Caco-2 (cell line): ENCODE data around the gene TLR2. TPM values are rescaled to one million over a fixed set of nuclear protein-coding genes. Genes with fewer than 3 reads are reported as not detected.

Experiments
- BruUV-seq: library from RNA; stranded (reverse); fragments of 400-500 nt; replicated peaks from 2 replicates; lab custom pipeline; 2021; lab: Mats Ljungman, UMichigan
- CTCF ChIA-PET: fragments of 300-600 bp; sonication (Branson Sonifier 250); formaldehyde crosslinking; loops from one replicate; lab custom pipeline; 2022; ENCODE audit warnings: antibody characterized with exemption; lab: Charles Lee
- POLR2A ChIA-PET: fragments of 300-600 bp; sonication (Branson Sonifier 250); formaldehyde crosslinking; loops from one replicate; lab custom pipeline; 2022; ENCODE audit warnings: antibody characterized with exemption; lab: Charles Lee
- DNase-seq, 2 experiments: peaks; one replicate each; pipeline versions ENCODE4 v3.0.0 to v3.0.0-alpha.2; 2020 to 2022
- H3K27me3 ChIP-seq: replicated peaks from 2 replicates; pipeline ENCODE4 v1.6.0; 2011; ENCODE audit warnings: low read length; ENCODE audit not compliant: control insufficient read depth, insufficient read depth
- H3K36me3 ChIP-seq: 2 replicates; pipeline ENCODE4 v1.5.1; 2011; ENCODE audit warnings: low read length; ENCODE audit not compliant: control insufficient read depth, insufficient read depth
- H3K4me1 ChIP-seq: fragments of 250-450 bp; sonication (Bioruptor Pico); 2 replicates; pipeline ENCODE4 v1.5.1; 2020; ENCODE audit warnings: mild to moderate bottlenecking
- H3K4me3 ChIP-seq: 2 replicates; pipeline ENCODE4 v1.5.1; 2011; ENCODE audit warnings: low read depth, mild to moderate bottlenecking, control low read depth, low read length
- H3K9me3 ChIP-seq: fragments of 250-450 bp; sonication (Bioruptor Pico); 2 replicates; pipeline ENCODE4 v1.5.1; 2020; ENCODE audit warnings: mild to moderate bottlenecking, moderate library complexity
- H3K27ac Mint-ChIP-seq: one replicate; pipeline ENCODE4 v1.8.0; 2022; ENCODE audit warnings: mixed read lengths; ENCODE audit not compliant: unreplicated experiment
- H3K27me3 Mint-ChIP-seq: one replicate; pipeline ENCODE4 v1.8.0; 2022; ENCODE audit warnings: mixed read lengths; ENCODE audit not compliant: insufficient read depth, unreplicated experiment
- H3K36me3 Mint-ChIP-seq: one replicate; pipeline ENCODE4 v1.8.0; 2022; ENCODE audit warnings: mild to moderate bottlenecking, mixed read lengths; ENCODE audit not compliant: insufficient read depth, unreplicated experiment
- H3K4me1 Mint-ChIP-seq: one replicate; pipeline ENCODE4 v1.8.0; 2022; ENCODE audit warnings: low read depth, mixed read lengths; ENCODE audit not compliant: unreplicated experiment
- H3K4me3 Mint-ChIP-seq: one replicate; pipeline ENCODE4 v1.8.0; 2022; ENCODE audit warnings: mild to moderate bottlenecking, moderate library complexity, mixed read lengths; ENCODE audit not compliant: unreplicated experiment
- H3K9me3 Mint-ChIP-seq: one replicate; pipeline ENCODE4 v1.8.0; 2022; ENCODE audit warnings: mixed read lengths; ENCODE audit not compliant: unreplicated experiment
- CTCF ChIP-seq, 2 experiments: fragments of 200-600 bp in 1 of 2; IDR thresholded peaks; 1 replicate in 1 of 2; 2 replicates in 1 of 2; pipeline versions ENCODE4 v1.5.1 to v1.8.0; 2011 to 2022; ENCODE audit warnings: antibody characterized with exemption in 1 of 2, control low read depth in 1 of 2, inconsistent platforms in 1 of 2, low read depth in 1 of 2, low read length in 1 of 2, mild to moderate bottlenecking in 1 of 2, moderate library complexity in 1 of 2; ENCODE audit not compliant: insufficient read depth in 1 of 2, severe bottlenecking in 1 of 2, unreplicated experiment in 1 of 2
- intact Hi-C: fragments of 100-400 bp; cut with micrococcal nuclease; formaldehyde crosslinking; loops from one replicate; pipeline ENCODE4 v1.10.0; 2022; ENCODE audit not compliant: unreplicated experiment
- total RNA-seq: library from RNA; stranded (reverse); gene quantifications from 2 replicates; pipeline ENCODE4 v1.2.3, GENCODE V29; 2022

Gene TLR2
- total RNA-seq, 1 experiment from 2014 or later: 11.0 TPM

GRCh38 chr4:153735906-153736461, 51.9 kb downstream of the TLR2 start:
- Mint-ChIP-seq H3K4me3 (no peak overlapping the region), H3K27me3 (peaks cover 18% of the 10 kb centered on the region), H3K27ac (no peak overlapping the region), H3K4me1 (no peaks in the 10 kb centered on the region), H3K9me3 (peaks cover 19% of the 10 kb centered on the region), H3K36me3 (no peaks in the 10 kb centered on the region)
- no peak for DNase-seq
- CTCF ChIA-PET: no interaction called here
- Histone ChIP-seq H3K4me1 (0 out of 2 replicates have a peak, but pooled peaks cover 4% of the 10 kb centered on the region), H3K4me3 (no peak overlapping the region), H3K36me3 (no peaks in the 10 kb centered on the region), H3K9me3 (no peaks in the 10 kb centered on the region; the same call in 1 of the 2 replicates), H3K27me3 (no peaks in the 10 kb centered on the region)
- no peak for TF ChIP-seq CTCF (IDR thresholded peaks at IDR 0.05; ENCODE audit: insufficient read depth in 1 of 2, low read depth in 1 of 2, low read length in 1 of 2, severe bottlenecking in 1 of 2, unreplicated experiment in 1 of 2)
- intact Hi-C loops: no loop called here
- POLR2A ChIA-PET: no interaction called here
- no TSS peak for BruUV-seq

- no peaks in the 10 kb centered on the region for H3K4me1 ChIP-seq
- Mint-ChIP-seq H3K4me1 (no peaks in the 10 kb centered on the region), H3K27me3 (peaks cover 9% of the 10 kb centered on the region), H3K27ac (no peak overlapping the region), H3K9me3 (peaks cover 20% of the 10 kb centered on the region), H3K4me3 (no peak overlapping the region), H3K36me3 (no peaks in the 10 kb centered on the region)
- H3K27me3 ChIP-seq: no peaks in the 10 kb centered on the region
- ChIA-PET CTCF (interaction anchor here (1.1 kb wide), 1 partner anchor 98 kb away, joined by 5 read pairs; no protein-coding TSS in a partner anchor), POLR2A (no interaction called here)
- H3K36me3 ChIP-seq: no peaks in the 10 kb centered on the region
- H3K4me3 ChIP-seq: no peak overlapping the region
- no TSS peak for BruUV-seq
- no peak for TF ChIP-seq CTCF (IDR thresholded peaks at IDR 0.05; ENCODE audit: insufficient read depth in 1 of 2, low read depth in 1 of 2, low read length in 1 of 2, severe bottlenecking in 1 of 2, unreplicated experiment in 1 of 2)
- intact Hi-C loops: no loop called here
- DNase-seq: no peak
- H3K9me3 ChIP-seq: no peaks in the 10 kb centered on the region; the same call in 1 of the 2 replicates
These were observed 57.5 kb downstream of the TLR2 start for GRCh38 chr4:153741541-153741940.

- Histone ChIP-seq H3K4me1 (no peaks in the 10 kb centered on the region), H3K9me3 (no peaks in the 10 kb centered on the region; the same call in 1 of the 2 replicates), H3K36me3 (no peaks in the 10 kb centered on the region), H3K4me3 (no peak overlapping the region), H3K27me3 (no peaks in the 10 kb centered on the region)
- Mint-ChIP-seq H3K9me3 (peaks cover 4% of the 10 kb centered on the region), H3K27me3 (peaks cover under 1% of the 10 kb centered on the region), H3K27ac (no peak overlapping the region), H3K4me1 (no peaks in the 10 kb centered on the region), H3K4me3 (no peak overlapping the region), H3K36me3 (no peaks in the 10 kb centered on the region)
- no peak for DNase-seq
- CTCF ChIA-PET: no interaction called here
- POLR2A ChIA-PET: no interaction called here
- no peak for TF ChIP-seq CTCF (IDR thresholded peaks at IDR 0.05; ENCODE audit: insufficient read depth in 1 of 2, low read depth in 1 of 2, low read length in 1 of 2, severe bottlenecking in 1 of 2, unreplicated experiment in 1 of 2)
- intact Hi-C loops: no loop called here
- no TSS peak for BruUV-seq
These were observed 61.6 kb downstream of the TLR2 start for GRCh38 chr4:153745651-153746050.
